HG03039 (cell line): Measurements from ENCODE around the gene KIRREL3.
A peak's percentile ranks its signal among the peaks of the same experiment; 100 is the strongest.

Experiments
- ATAC-seq: cut with Tn5 transposase; IDR thresholded peaks from one replicate; pipeline ENCODE4 v1.9.1; 2021; ENCODE audit warnings: mild to moderate bottlenecking, moderate library complexity; ENCODE audit not compliant: unreplicated experiment

KIRREL3 gene

DNA sequence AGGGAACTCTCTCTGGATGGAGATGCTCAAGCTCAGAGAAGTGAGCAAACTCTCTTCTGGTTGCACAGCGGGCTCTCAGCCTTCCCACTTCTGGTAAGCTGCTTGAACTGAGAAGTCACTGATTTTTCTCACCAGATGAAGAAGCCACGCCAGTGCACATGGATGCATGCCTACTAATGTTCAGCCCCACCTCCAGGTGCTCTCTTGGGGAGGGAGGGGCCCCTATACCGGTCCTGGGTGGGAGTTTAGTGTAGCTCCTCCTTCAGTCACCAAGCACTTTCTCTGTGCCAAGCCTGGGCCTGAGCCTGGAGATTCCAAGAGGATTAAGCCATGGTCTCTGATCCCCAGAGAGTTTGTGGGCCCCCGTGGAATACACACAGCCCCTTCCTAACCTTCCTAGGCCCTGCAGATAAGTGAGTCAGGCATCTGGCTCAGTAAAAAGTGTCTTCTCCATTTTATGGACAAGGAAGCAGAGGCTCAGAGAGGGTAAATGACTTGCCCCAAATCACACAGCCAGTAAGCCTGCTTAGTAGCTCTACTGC, 502.9 kb downstream of the KIRREL3 start:
- no peak for ATAC-seq

DNA sequence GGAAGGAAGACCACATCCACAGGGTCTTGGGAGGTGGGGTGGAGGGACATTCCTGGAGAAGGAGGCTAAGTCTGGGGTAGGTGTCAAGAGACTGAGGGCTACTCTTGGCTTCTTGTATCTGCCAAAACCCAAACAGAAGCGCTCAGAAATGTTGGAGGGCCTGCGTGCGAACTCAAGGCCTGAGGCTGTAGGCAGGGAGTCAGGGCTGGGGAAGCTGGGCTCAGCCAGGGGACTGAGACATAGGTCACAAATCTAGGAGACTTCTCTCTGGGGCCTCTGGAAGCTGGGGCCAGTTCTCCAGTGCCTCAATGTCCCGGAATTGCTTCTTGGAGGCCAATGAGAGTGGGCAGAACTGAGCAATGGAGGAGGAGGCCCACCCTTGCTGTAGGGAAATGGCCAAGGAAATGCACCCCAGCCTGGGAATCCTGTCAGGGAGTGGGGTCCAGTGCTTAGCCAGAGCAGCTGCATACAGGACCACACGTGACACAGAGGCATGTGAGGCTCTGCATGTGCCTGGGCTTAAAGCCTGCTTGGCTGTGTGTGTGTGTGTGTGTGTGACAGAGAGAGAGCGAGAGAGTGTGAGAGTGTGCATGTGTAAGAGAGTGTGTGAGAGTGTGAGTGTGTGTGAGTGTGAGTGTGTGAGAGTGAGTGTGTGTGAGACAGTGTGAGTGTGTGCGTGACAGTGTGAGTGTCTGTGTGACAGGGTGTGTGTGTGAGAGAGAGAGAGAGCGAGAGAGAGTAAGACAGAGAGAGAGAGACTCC, 503.8 kb downstream of the KIRREL3 start:
- no peak for ATAC-seq

DNA sequence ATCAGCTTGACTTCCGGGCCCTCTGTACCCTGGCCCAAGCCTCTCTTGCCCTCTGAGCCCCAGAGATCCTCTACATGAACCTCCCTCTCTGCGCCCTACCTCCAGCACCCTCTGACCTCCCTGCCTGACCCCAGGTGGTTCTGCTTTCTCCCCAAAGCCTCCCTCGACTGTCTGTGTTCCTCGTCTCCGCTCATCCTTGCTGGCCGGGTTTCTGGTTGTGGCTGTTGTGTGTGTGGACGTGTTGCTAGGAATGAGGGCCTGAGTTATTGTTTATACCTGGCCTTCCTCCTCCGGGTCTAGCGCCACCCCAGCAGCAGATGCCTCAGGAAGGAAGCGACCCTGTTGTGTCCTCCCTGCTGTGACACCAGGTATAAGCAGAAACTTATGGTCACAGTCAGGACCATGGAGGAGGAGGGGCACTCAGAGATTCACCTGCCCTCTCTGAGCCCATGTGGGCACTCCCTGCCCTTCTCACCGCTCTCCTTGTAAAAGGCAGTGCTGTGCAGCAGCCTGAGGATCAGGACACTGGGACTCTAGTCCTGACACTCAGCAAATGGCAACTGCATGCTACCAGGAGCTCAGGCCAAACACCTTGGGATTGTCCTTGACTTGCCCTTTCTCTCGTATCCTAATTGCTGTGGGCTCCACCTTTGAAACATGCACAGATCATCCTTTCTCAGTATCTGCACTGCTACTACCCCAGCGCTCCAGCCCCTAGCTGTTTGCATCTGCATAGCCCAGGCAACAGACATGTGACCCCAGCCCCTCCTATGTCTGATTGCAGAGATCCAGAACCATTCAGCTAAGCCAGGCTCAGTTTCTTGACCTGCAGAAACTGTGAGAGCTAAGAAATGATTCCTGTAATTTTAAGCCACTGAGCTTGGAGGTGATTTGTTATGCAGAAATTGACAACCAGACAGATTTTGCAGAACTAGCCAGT, 505.0 kb downstream of the KIRREL3 start:
- ATAC-seq: no peak

DNA sequence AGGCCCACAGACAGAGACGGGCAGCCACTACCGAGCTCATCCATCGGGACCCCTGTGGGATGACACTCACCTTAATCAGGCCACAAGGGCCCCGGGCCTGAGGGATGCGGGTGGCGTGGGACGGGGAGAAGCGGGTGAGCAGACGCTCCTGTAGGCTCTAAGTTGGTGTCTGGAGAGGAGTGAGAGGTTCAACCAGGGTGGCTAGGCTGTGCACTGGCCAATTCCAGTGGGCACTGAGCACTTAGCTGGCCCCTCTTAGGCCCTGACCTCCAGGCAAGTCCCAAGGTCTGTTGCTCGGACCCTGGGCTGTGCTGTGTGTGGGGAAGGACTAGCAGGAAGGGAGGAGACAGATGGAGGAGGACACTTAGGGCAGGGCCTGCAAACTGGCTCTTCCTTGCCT, 505.7 kb downstream of the KIRREL3 start:
- no peak for ATAC-seq

DNA sequence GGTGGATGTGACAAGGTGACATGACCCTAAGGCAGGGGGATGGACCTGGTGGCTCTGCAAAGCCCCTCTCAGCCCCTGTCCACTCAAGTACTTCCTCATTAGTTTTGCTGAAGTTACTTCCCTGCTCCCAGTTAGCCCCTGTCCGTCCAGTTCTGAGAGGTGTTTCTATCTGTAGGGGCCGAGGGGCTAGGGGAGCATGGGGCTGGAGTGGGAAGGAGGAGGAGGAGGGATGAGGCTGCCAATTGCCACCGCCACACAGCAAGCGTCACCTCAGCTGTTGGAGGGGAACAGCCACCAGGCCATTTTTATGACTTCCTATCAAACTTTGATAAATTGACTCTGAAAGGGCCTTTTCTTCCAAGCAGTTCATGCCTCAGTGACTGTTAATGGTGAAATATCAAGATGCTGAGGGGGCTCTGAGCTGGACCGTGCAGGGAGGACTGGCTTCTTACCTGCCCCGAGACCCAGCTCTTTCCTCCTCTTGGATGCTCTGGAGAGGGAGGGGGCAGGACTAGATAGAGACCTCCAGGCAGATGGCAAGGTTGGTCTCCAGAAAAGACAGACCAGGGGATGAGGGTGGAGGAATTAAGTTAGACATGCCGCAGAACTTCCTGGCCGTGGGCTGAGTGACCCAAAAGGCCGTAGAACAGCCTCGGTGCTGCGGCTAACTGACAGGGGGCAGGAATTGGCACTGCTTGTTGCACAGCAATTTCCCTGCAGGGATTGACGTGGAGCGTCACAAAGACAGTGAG, 508.1 kb downstream of the KIRREL3 start:
- no peak for ATAC-seq

DNA sequence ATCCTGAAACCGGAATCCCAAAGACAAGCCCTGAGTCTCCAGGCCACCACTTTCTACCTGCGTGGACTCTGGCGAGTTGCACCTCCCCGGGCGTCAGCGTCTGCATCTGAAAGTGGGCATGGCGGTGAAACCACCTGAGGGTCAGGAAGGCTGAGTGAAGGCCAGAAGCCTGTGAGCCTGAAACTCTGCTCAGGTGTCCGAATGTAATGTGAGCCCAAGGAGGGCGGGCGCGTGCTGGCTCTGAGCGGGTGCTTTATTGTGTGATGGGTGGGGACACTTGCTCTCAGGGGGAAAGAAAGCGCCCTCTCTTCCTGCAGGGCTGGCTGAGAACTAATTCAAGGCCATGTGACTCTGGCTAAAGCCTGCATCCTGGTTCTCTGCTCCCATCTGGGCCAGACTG, 509.5 kb downstream of the KIRREL3 start:
- ATAC-seq: no peak

DNA sequence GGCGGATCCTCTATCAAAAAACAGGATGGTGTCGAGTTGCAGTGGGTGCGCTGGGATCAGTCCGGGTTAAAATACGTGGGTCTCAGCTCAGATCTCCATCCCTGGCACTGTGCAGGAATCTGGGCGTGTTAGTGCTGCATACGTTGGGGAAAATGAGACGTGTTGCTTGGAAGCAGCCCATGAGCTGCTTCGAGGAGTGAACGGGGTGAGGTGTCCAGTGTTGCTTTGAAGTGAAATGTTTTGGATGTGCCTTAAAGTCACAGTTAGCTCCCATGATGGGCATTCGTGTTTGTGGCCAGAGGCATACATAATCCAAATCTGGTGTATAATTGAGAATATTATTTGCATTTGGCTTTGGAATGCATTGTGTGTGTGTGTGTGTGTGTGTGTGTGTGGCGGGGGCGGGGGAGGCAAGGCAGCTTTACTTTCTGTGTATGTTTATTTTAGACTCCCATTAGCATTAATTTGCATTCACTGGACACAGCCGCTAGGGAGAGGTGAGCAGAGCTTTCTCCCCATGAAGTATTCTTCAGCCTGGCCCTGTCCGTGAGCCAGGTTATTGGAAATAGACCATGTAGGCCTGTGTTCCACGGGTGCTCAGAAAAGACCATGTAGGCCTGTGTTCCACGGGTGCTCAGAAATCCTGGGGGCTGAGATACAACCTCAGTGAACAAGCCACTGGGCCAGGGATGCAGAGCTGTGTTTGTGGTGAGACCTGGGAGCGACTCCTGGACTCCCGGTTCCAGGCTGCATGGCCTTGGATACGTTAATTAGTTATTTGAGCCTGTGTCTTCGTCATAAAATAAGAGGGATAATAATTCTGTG, 510.5 kb downstream of the KIRREL3 start:
- no peak for ATAC-seq

DNA sequence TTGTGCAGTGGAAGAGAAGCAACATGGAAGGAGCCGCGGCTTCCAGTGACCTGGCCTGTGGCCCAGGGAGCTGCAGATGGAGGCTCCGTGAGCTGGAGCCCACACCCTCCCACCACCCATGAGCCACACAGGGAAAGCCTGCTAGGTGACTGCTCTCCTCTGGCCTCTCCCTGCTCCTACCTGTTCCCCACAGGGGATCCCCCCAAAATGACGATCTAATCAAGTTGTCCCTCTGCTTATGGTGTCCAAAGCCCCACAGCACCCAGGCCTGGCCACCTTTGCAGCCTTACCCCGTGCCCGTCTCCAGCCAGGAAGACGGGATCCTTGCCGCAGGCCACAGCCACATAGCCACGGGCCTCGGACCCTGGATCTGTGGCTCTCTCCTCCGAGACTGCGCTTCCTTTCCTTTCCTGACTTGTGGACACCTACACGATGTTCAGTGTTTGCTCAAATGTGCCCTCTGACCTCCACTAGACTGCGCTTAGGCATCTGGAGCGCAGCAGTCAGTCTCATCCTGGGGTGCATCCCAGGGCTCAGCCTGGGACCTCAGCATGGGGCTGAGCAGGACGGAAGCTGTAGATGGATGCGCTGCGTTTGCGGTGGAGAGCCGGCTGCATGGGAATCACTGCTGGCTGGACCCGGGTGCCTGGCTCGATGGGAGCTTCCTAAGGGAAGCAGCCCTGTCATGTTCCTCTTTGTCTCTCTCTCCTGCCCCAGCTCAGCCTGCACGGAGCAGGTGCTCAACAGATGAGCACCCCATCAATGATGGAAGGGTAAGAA, 511.8 kb downstream of the KIRREL3 start:
- no peak for ATAC-seq

DNA sequence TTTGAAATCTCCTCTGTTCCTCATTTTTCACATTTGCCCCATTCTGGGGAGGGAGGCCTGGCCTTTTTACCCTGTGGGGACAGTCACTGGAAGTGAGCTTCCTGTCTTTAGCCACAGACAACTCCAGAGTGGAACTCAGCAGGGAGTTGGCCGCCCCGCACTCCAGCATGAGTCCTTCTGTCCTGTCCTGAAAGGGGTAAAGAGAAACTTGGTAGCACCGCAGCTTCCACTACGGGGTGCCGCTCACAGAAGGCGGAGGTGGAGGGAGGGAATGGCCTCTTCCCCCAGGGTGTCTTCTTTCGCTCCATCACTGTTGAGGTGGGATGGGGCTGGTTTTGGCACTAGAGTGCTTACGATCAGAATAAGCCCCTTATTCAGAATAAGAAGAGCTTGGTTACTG, 512.9 kb downstream of the KIRREL3 start:
- ATAC-seq: no peak

DNA sequence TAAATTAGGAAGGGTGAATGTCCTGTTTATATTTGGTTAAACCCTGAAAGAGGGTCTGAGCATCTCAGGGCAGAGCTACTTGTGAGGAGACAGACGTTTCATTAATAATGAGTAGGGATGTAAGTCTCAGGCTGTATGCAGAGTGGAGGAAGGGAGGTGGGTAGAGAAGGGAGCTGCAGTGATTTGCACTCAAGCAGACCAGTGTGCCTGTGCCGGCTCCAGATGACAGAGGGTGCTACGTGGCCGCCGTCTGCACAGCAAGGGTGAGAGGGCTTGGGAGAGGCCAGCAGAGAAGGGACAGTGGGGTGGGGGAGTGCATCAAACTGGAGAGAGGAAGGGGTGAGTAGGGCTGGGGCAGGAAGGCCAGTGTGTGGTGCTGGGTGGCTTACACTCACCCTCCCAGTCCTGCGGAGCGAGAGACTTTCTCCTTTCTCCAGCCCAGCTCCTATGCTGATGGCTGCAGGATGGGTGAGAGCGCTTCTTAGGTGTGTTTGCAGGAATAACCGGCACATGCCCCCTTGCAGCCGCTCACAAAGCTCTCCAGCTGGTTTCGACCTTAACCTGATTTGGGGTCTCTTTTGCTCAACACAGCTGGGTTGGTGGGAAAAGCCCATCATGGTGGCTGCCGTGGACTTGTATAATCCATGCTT, 514.5 kb downstream of the KIRREL3 start:
- ATAC-seq: no peak

DNA sequence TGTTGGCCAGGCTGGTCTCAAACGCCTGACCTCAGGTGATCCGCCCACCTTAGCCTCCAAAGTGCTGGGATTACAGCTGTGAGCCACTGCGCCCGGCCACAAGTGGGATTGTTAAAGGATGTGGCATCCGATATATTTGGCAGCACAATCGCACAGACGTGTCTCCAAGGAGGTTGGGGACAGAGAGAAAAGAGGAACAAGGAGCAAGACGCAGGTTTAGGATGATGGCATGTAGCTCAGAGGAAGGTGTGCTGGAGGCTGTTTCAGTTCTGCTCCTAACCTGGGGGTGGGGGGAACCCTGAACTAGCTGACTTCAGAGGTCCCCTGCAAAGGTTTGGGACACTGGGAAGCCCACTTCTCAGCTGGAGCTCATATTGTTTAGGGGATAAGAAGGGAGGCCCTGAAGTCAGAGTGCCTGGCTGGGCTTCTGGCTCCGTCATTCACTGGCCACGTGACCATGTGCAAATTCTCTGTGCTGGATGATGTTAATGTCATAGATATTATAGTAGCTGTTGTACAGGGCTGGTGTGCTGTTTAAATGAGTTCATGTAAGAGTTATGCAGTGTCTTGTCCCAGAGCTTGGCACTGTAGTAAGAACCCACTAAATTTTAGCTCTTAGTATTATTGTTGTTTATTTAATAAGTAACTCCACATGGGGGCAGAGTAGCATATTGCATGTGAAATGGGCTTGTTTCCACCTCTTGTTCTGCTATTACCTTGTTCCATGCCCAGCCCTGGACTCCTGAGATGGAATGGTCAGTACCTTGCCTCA, 515.4 kb downstream of the KIRREL3 start:
- ATAC-seq: no peak

DNA sequence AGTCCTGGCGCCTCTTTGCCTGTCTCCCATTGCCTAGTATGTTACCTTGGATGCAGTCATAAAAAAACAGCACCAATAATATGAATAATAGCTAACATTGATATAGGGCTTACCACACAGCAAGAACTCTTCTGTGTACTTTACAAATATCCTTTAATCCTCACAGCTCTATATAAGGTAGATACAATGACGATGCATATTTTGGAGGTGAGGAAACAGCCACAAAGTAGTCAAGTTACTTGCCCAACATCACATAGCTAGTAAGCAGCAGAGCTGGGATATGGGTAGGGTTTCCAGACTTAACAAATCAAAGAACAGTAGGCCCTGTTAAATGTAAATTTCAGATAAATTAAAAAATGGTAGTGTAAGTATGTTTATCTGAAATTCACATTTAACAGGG, 516.3 kb downstream of the KIRREL3 start:
- no peak for ATAC-seq

DNA sequence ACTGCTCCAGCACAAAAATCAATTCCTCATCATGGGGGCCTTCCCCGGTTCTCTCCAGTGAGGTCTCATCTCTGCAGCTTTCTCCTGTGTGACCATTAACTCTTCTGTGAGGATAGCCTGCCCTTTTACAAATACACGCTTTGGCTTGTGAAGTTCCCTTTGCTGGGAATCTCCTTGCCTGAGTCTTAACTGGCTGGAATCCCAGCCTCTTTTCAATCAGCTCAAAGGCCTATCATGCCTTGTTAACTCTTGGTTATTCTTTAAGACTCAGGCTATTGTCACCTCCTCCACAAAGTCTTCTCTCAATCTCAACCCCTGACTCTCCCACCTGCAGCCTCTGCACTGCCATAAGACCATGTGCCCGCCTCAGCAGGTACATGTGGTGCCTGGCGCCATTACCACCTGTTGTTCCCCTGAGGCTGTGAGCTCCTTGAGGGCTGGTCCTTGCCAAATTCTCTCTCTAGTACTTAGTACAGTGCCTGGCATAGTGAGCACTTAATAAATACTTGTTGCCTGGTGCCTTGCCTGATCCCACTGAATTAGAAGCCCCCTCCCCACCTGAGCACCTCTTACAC, 516.9 kb downstream of the KIRREL3 start:
- ATAC-seq: no peak

DNA sequence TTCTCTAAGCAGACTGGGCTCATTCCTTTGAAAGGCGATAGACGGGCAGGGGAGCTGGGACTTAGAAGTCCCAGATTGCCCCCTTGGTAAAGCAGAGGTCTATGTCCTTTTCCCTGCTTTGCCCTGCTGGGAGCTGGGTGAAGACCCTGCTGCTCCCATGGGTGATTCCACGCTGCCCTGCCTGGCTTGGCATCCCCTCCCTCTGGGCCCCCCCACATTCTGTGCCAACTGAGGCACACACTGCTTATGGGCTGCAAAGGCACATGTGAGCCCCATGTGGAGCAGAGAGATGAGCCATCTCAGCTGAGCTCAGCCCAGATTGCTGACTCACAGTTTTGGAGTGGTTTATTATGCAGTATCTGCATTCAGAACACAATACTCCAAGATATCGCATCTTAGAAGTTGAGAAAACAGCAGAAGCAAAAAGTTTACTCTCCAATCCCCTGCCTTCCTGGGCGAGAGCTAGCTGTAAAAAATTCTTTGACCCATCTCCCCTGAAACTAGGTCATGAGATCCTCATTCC, 517.9 kb downstream of the KIRREL3 start:
- no peak for ATAC-seq

DNA sequence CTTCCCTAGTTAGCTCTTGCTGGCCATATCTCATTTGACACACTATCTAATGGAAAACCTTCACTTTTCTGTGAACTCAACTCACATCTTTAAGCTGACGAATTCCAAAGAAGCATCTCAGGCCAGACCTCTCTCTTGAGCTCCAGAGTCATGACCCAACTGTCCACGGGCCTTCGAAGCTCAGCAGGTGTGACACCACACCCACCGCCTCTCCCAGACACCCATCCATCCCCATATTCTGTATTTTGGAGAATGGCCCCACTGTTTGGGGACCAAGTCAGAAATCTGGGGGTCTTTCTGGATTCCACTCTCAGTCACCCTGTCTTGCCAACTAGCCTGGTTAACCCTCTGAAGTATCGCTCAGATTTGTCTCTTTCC, 519.3 kb downstream of the KIRREL3 start:
- no peak for ATAC-seq

DNA sequence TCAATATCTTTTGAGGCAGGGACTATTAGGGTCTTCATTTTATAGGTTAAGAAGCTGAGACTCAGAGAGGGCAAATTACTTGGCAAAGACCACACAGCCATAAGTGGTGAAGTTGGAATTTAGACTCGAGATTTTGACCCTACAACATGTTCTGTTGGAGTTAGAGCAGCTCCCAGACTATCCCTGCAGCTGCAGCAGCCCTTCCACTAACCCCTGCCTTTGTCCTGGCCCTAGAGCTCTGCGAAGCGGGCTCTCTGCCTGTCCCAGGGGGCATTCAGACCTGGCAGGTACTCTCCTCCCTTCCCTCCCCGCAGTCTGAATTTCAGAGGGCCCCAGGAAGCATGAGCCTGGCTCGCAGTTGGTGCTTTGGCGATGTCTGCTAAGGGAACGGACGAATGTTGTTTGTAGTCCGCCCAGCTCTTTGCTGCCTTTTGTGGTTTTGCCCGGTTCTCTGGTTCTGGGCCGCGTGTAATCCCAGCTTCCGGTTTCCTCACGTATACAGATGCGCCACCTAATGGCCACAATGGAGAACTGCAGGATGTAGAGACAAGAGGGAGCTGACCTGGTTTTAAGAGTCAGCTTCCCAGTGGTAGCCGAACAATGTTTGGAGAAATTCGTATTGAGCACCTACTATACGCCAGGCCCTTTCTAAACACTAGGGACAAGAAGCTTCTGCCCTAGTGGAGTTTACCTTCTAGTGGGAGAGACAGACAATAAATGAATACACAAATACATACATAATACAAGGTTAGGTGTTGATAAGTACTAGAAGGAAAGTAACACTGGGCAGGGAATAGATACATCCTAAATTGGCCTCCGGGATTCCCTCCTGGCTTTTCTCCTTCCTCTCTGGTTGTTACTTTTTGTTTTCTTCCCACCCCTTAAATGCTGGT, 519.9 kb downstream of the KIRREL3 start:
- peak; percentile 48 for ATAC-seq

DNA sequence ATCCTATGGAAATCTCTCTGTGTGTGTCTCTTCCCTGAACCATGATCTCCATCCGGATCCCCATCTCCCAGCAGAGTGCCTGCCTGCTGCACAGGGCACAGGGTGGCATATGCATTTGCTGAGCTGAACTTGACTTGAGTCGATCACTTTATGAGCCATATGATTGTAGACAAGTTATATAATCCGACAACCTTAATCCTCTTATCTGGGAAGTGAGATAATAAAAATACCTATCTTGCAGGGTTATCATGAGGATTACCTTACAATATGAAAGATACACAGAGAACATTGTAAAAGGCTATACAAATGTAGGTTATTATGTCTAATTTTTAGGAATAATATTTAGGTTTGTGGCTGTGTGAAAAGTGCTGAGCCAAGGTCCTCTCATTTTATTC, 520.6 kb downstream of the KIRREL3 start:
- no peak for ATAC-seq
